ENCODE data around the gene PINLYP. TPM values are rescaled to one million over a fixed set of nuclear protein-coding genes. Genes with fewer than 3 reads are reported as not detected.

The PINLYP gene
- total RNA-seq, 1 donor from 2014 or later, result 0.91 TPM

GRCh38 chr19:43532571-43532961, 43.0 kb upstream of the PINLYP start:
- peaks cover 24% of the 10 kb centered on the region for H3K4me1 Mint-ChIP-seq (ENCODE audit: unreplicated experiment)
- H3K27ac Mint-ChIP-seq (ENCODE audit: unreplicated experiment), result peak overlapping the region; percentile 91
- H3K4me3 Mint-ChIP-seq (ENCODE audit: unreplicated experiment), result peak overlapping the region; percentile 88
- no peaks in the 10 kb centered on the region for H3K27me3 Mint-ChIP-seq (ENCODE audit: unreplicated experiment)
- no peak for TF ChIP-seq CTCF (IDR thresholded peaks at IDR 0.05)
- DNase-seq (ENCODE audit: extremely low spot score, unreplicated experiment), result no peak
- H3K36me3 Mint-ChIP-seq (ENCODE audit: unreplicated experiment), result peaks cover 6% of the 10 kb centered on the region
- H3K9me3 Mint-ChIP-seq (ENCODE audit: unreplicated experiment), result no peaks in the 10 kb centered on the region

- Mint-ChIP-seq H3K4me1 (ENCODE audit: unreplicated experiment) (peaks cover 21% of the 10 kb centered on the region), H3K27me3 (ENCODE audit: unreplicated experiment) (no peaks in the 10 kb centered on the region)
Observed at GRCh38 chr19:43532962-43533545, 42.5 kb upstream of the PINLYP start, which contains the start of gene ZNF575. Gene ZNF575 (plus strand): TSS chr19:43533188. CDS start chr19:43534423, 1,235 bp downstream.

GRCh38 chr19:43533546-43534304, 41.9 kb upstream of the PINLYP start:
- H3K9me3 Mint-ChIP-seq (ENCODE audit: unreplicated experiment), result no peaks in the 10 kb centered on the region
- no peak for TF ChIP-seq CTCF (IDR thresholded peaks at IDR 0.05)
- H3K27me3 Mint-ChIP-seq (ENCODE audit: unreplicated experiment), result no peaks in the 10 kb centered on the region
- H3K4me1 Mint-ChIP-seq (ENCODE audit: unreplicated experiment), result peaks cover 19% of the 10 kb centered on the region
- H3K36me3 Mint-ChIP-seq (ENCODE audit: unreplicated experiment), result peaks cover 13% of the 10 kb centered on the region
- peak; percentile 99 for DNase-seq (ENCODE audit: extremely low spot score, unreplicated experiment)
- peak overlapping the region; percentile 97 for H3K27ac Mint-ChIP-seq (ENCODE audit: unreplicated experiment)
- peak overlapping the region; percentile 88 for H3K4me3 Mint-ChIP-seq (ENCODE audit: unreplicated experiment)

More at GRCh38 chr19:43532962-43533545, 42.5 kb upstream of the PINLYP start, which contains the start of gene ZNF575:
- H3K4me3 Mint-ChIP-seq (ENCODE audit: unreplicated experiment), result peak within 1 kb of the TSS; percentile 88
- no peaks in the 10 kb centered on the region for H3K9me3 Mint-ChIP-seq (ENCODE audit: unreplicated experiment)
- H3K36me3 Mint-ChIP-seq (ENCODE audit: unreplicated experiment), result peaks cover 7% of the 10 kb centered on the region
- DNase-seq (ENCODE audit: extremely low spot score, unreplicated experiment), result peak; percentile 96
- no peak for TF ChIP-seq CTCF (IDR thresholded peaks at IDR 0.05)
- H3K27ac Mint-ChIP-seq (ENCODE audit: unreplicated experiment), result peak within 1 kb of the TSS; percentile 97

- Mint-ChIP-seq H3K4me1 (ENCODE audit: unreplicated experiment) (peaks cover 19% of the 10 kb centered on the region), H3K9me3 (ENCODE audit: unreplicated experiment) (peaks cover 5% of the 10 kb centered on the region), H3K27me3 (ENCODE audit: unreplicated experiment) (no peaks in the 10 kb centered on the region), H3K4me3 (ENCODE audit: unreplicated experiment) (peak overlapping the region; percentile 88), H3K27ac (ENCODE audit: unreplicated experiment) (peak overlapping the region; percentile 97), H3K36me3 (ENCODE audit: unreplicated experiment) (peaks cover 19% of the 10 kb centered on the region)
- DNase-seq (ENCODE audit: extremely low spot score, unreplicated experiment), result no peak
- no peak for TF ChIP-seq CTCF (IDR thresholded peaks at IDR 0.05)
Observed at GRCh38 chr19:43534305-43534815, 41.2 kb upstream of the PINLYP start.

All from osteocyte (in vitro differentiated cells).